Testis (tissue), 3 donors: ENCODE results near the gene FAM107B. TPM values are rescaled to one million over a fixed set of nuclear protein-coding genes. Genes with fewer than 3 reads are reported as not detected.

Experiments used
- DNase-seq: peaks from one replicate; pipeline ENCODE4 v3.0.0-alpha.2; 2019
- H3K27ac ChIP-seq, 2 donors: fragments of 200-600 bp; sonication (generic); one replicate each; pipeline ENCODE4 v1.5.1; 2019
- H3K27me3 ChIP-seq: fragments of 200-600 bp; sonication (generic); one replicate; pipeline ENCODE4 v1.5.1; 2019
- H3K36me3 ChIP-seq: fragments of 200-600 bp; sonication (generic); one replicate; pipeline ENCODE4 v1.5.1; 2017; ENCODE audit warnings: low read depth; ENCODE audit errors: missing control alignments
- H3K4me1 ChIP-seq: fragments of 200-600 bp; sonication (generic); one replicate; pipeline ENCODE4 v1.5.1; 2019
- H3K4me3 ChIP-seq, 2 donors: fragments of 200-600 bp; sonication (generic); one replicate each; pipeline ENCODE4 v1.5.1; 2017 to 2019
- H3K9me3 ChIP-seq: fragments of 200-600 bp; sonication (generic); one replicate; pipeline ENCODE4 v1.5.1; 2017
- POLR2A ChIP-seq: fragments of 450-650 bp; IDR thresholded peaks from one replicate; pipeline ENCODE4 v1.6.1; 2017; ENCODE audit warnings: antibody characterized with exemption, mild to moderate bottlenecking, moderate library complexity
- WGBS, 2 donors: methylation state at CpG; one replicate each; pipeline ENCODE4 v1.1.5; 2018; 5-methylcytosine and 5-hydroxymethylcytosine counted together
- intact Hi-C: fragments of 100-400 bp; cut with DNase I; formaldehyde crosslinking; loops from one replicate; pipeline ENCODE4 v1.15.1; 2023; ENCODE audit warnings: low total_unique reads
- polyA plus RNA-seq: library from polyadenylated mRNA; stranded (reverse); fragments of 350-450 nt; fragmentation: Illumina TruSeq; extraction: RNeasy Lipid Tissue Mini Kit (QIAGEN cat#74804); gene quantifications from one replicate; pipeline ENCODE4 v1.2.3, GENCODE V29; 2014; ENCODE audit warnings: low read depth, low replicate concordance; ENCODE audit not compliant: insufficient read depth
- small RNA-seq, 2 donors: library from RNA; depleted of rRNA; stranded (forward); fragments of <200 nt; gene quantifications; one replicate each; pipeline ENCODE3, GENCODE V24; 2016
- total RNA-seq, 2 donors: library from RNA; depleted of rRNA; stranded (reverse); fragments of >200 nt; gene quantifications; one replicate each; pipeline ENCODE4 v1.2.3, GENCODE V29; 2016
- TF ChIP-seq, protein P1 (sequence below), 3 experiments: fragments of 450-650 bp in 2 of 3; fragments of 200-600 bp in 1 of 3; sonication (generic) in 1 of 3; IDR thresholded peaks; one replicate each; pipeline ENCODE4 v1.5.1; 2016 to 2019; ENCODE audit warnings: antibody characterized with exemption in 3 of 3, mild to moderate bottlenecking in 2 of 3, moderate library complexity in 1 of 3

The FAM107B gene
- total and polyA plus RNA-seq, 3 donors from 2014 or later, result 71.7 to 89.5 (median 82.8) TPM

DNA sequence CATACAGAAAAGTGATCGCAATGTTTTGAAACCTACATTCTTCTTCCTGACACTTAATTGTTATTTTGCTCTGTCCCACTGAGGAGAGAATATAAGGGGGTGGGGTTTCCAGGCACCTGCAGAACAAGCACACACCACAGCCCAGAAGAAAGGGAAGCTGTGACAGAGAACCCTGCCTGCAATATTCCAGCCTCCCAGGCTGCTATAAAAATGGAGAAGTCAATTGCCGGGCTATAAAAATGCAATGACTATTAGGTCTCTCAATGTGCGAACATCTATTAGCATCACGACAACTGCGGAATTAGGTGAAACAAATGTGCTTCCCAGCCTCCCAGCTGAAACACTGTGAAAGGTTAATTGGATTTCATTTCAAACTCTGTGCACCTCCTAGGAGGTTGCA lies 298.7 kb downstream of the FAM107B start:
- H3K27me3 ChIP-seq, result no peaks in the 10 kb centered on the region
- no peaks in the 10 kb centered on the region for H3K36me3 ChIP-seq
- no peaks in the 10 kb centered on the region for H3K4me1 ChIP-seq
- no peak overlapping the region for H3K27ac ChIP-seq
- no peak overlapping the region for H3K4me3 ChIP-seq
- H3K9me3 ChIP-seq, result no peaks in the 10 kb centered on the region
- intact Hi-C loops, result no loop called here
- no peak for DNase-seq
- WGBS, 2 donors, result 88% methylated on average over 5 of the region's 5 CpGs
- no peak for TF ChIP-seq POLR2A
- TF ChIP-seq, protein P1, sequence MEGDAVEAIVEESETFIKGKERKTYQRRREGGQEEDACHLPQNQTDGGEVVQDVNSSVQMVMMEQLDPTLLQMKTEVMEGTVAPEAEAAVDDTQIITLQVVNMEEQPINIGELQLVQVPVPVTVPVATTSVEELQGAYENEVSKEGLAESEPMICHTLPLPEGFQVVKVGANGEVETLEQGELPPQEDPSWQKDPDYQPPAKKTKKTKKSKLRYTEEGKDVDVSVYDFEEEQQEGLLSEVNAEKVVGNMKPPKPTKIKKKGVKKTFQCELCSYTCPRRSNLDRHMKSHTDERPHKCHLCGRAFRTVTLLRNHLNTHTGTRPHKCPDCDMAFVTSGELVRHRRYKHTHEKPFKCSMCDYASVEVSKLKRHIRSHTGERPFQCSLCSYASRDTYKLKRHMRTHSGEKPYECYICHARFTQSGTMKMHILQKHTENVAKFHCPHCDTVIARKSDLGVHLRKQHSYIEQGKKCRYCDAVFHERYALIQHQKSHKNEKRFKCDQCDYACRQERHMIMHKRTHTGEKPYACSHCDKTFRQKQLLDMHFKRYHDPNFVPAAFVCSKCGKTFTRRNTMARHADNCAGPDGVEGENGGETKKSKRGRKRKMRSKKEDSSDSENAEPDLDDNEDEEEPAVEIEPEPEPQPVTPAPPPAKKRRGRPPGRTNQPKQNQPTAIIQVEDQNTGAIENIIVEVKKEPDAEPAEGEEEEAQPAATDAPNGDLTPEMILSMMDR (IDR thresholded peaks at IDR 0.05), result no peak

DNA sequence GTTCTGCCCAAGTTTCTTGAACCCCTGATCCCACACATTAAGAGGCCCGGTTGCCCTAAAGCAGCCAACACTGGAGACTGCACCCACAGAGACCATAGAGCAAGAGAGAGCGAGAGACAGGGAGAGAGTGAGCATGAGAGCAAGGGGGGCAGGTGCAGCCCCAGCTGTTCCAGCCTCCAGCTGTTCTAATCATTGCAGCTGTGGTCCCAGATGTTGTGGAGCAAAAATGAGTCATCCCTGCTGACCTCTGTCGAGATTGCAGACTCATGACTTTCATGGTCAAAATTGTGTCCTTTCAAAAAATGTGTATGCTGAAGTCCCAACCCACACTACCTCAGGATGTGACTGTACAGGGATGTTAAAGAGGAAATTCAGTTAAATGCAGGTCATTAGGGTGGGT lies 300.0 kb downstream of the FAM107B start:
- H3K36me3 ChIP-seq, result no peaks in the 10 kb centered on the region
- no peaks in the 10 kb centered on the region for H3K27me3 ChIP-seq
- no peak overlapping the region for H3K4me3 ChIP-seq
- no peak overlapping the region for H3K27ac ChIP-seq
- no peaks in the 10 kb centered on the region for H3K9me3 ChIP-seq
- DNase-seq, result no peak
- TF ChIP-seq, protein P1 (IDR thresholded peaks at IDR 0.05), result no peak
- TF ChIP-seq POLR2A, result no peak
- intact Hi-C loops, result no loop called here
- 56 to 60% methylated on average over 3 of the region's 3 CpGs for WGBS, 2 donors
- H3K4me1 ChIP-seq, result no peaks in the 10 kb centered on the region

DNA sequence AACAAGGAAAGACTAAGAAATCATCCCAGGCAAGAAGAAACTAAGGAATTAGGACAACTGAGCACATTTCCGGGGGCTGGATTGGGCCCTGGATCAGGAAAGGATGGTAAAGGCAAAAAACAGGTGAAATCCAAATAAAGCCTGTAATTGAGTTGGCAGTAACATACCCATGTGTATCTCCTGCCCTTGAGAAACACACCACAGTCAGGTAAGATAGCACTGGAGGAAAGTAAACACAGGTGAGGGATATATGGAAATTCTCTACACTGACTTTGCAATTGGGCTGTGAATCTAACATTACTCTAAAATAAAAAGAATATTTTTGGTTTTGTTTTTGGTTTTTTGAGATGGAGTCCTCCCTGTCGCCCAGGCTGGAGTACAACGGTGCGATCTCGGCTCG lies 303.8 kb downstream of the FAM107B start:
- no peaks in the 10 kb centered on the region for H3K9me3 ChIP-seq
- DNase-seq, result no peak
- intact Hi-C loops, result no loop called here
- no peaks in the 10 kb centered on the region for H3K36me3 ChIP-seq
- H3K4me1 ChIP-seq, result no peaks in the 10 kb centered on the region
- 93 to 99% methylated on average over 6 of the region's 6 CpGs for WGBS, 2 donors
- no peak overlapping the region for H3K4me3 ChIP-seq
- H3K27ac ChIP-seq, result no peak overlapping the region
- H3K27me3 ChIP-seq, result no peaks in the 10 kb centered on the region
- TF ChIP-seq, protein P1 (IDR thresholded peaks at IDR 0.05), result no peak
- TF ChIP-seq POLR2A, result no peak

DNA sequence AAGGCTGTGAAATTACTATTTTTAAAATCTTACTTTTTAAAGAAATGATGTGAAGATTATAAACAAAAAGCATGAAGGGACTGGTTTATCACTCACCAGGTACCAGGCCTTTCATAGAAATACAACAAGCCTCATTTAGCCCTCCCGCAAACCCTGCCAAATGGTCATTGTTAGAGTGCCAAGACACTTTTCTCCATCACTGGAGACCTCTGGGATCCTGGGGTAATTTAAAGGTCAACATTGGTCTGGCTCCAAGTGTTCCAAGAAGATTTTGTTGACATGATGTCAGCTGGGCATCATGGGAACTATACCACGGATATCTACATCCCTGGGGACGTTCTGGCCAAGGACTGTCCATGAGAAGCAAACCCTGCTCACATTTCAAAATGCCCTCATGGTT lies 306.0 kb downstream of the FAM107B start:
- WGBS, 2 donors, result 69 to 81% methylated on average over 3 of the region's 3 CpGs
- Histone ChIP-seq H3K27ac (no peak overlapping the region), H3K27me3 (no peaks in the 10 kb centered on the region)

More for the DNA sequence above, 306.0 kb downstream of the FAM107B start:
- no peak for TF ChIP-seq POLR2A
- TF ChIP-seq, protein P1 (IDR thresholded peaks at IDR 0.05), result no peak
- Histone ChIP-seq H3K9me3 (no peaks in the 10 kb centered on the region), H3K36me3 (no peaks in the 10 kb centered on the region), H3K4me1 (no peaks in the 10 kb centered on the region), H3K4me3 (no peak overlapping the region)
- intact Hi-C loops, result no loop called here
- DNase-seq, result no peak

Small RNA genes within 50 kb of the gene (small RNA-seq; reads per million reads assigned to genes)
- gene RNA5SP302, result 0.18 to 0.19 reads per million in 2 donors

Other genes with a start within 250 kb of the FAM107B start
- gene CDNF, start 63.1 kb upstream of the FAM107B start, total RNA-seq, result 10 to 100 TPM; 10.0 to 14.1 TPM
- gene CDNF, start 63.1 kb upstream of the FAM107B start, polyA plus RNA-seq, result 46.7 TPM
- 10 to 100 TPM; 20.5 to 24.6 TPM for gene HSPA14, start 63.4 kb upstream of the FAM107B start, total RNA-seq
- gene HSPA14, start 63.4 kb upstream of the FAM107B start, polyA plus RNA-seq, result 41.5 TPM
- gene MSANTD7, start 63.4 kb upstream of the FAM107B start, total RNA-seq, result 10 to 100 TPM; 14.3 to 15.3 TPM
- 16.0 TPM for gene MSANTD7, start 63.4 kb upstream of the FAM107B start, polyA plus RNA-seq
- 10 to 100 TPM; 29.9 to 39.1 TPM for gene SUV39H2, start 104.0 kb upstream of the FAM107B start, total RNA-seq
- gene SUV39H2, start 104.0 kb upstream of the FAM107B start, polyA plus RNA-seq, result 69.4 TPM
- gene DCLRE1C, start 179.2 kb upstream of the FAM107B start, total RNA-seq, result 1 to 10 TPM; 4.6 to 5.1 TPM
- gene DCLRE1C, start 179.2 kb upstream of the FAM107B start, polyA plus RNA-seq, result 2.2 TPM
- 1 to 10 TPM; 3.6 to 7.8 TPM for gene MEIG1, start 184.5 kb upstream of the FAM107B start, total RNA-seq
- gene MEIG1, start 184.5 kb upstream of the FAM107B start, polyA plus RNA-seq, result 33.1 TPM